Effector memory CD8-positive, alpha-beta T cell (primary cell): ENCODE measurements around the gene GTF2A2.
A peak's percentile ranks its signal among the peaks of the same experiment; 100 is the strongest.

Experiments
- ATAC-seq: fragments of 150-1000 bp; cut with Tn5 transposase; replicated peaks from 2 replicates; pipeline ENCODE4 v1.10.0; 2021; ENCODE audit warnings: mild to moderate bottlenecking, moderate library complexity
- DNase-seq, 3 experiments: peaks; one replicate each; pipeline ENCODE4 v3.0.0; 2021
- H3K27ac Mint-ChIP-seq, 2 donors: one replicate each; pipeline ENCODE4 v1.8.0; 2022; ENCODE audit warnings: mild to moderate bottlenecking in 2 of 2, mixed read lengths in 2 of 2, moderate library complexity in 2 of 2
- H3K27me3 Mint-ChIP-seq, 2 donors: one replicate each; pipeline ENCODE4 v1.8.0; 2022; ENCODE audit warnings: mixed read lengths in 2 of 2
- H3K36me3 Mint-ChIP-seq: one replicate; pipeline ENCODE4 v1.8.0; 2022; ENCODE audit warnings: mild to moderate bottlenecking, moderate library complexity, mixed read lengths; ENCODE audit not compliant: insufficient read depth
- H3K4me1 Mint-ChIP-seq, 2 donors: one replicate each; pipeline ENCODE4 v1.8.0; 2022; ENCODE audit warnings: low read depth in 2 of 2, mixed read lengths in 2 of 2
- H3K4me3 Mint-ChIP-seq, 2 donors: one replicate each; pipeline ENCODE4 v1.8.0; 2022; ENCODE audit warnings: mild to moderate bottlenecking in 2 of 2, mixed read lengths in 2 of 2, moderate library complexity in 2 of 2
- H3K9me3 Mint-ChIP-seq, 2 donors: one replicate each; pipeline ENCODE4 v1.8.0; 2022; ENCODE audit warnings: mixed read lengths in 2 of 2

GTF2A2 gene

DNA sequence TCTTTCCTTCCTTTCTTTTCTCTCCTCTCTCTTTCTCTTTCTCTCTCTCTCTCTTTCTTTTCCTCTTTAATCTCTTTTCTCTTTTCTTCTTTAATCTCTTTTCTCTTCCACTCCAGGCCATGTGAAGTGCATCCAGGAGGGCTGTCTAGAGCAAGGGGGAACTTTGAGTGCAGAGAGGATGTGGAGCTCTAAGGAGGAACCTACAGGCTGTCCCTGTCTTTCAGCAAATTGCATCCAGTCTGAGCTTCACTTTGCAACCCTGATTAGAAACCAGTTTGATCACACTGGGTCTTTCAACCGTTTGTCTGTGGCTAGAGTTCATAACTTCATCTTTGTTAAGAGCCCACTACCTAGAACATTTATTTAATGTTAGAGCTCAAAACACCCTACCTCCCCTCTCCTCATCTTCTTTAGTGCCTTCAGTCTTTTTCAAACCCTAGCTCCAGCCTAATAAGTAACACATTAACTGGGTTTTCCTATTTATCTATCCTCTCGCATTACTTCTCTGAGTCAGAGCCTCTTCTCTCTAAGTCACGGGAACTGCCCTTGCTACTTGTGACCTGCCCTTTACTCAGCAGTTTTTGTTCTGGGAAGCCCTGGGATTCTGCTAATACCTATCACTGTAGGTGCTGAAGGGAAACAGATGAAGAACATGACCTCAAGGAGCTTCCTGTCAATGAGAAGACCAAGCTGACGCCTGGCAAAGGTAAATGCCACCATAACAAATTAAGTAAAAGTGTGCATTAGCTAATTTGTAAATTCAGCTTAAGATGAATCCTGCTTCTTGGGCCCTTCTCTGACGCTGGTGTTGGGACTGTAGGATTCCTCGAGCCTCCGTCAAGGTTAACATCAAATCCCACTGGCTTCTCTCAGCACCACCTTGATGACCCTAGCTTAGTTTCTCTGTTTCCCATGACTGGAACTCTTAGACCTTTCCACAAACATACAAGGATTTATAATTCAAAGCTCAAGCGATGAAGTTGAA is 45.7 kb downstream of the GTF2A2 start, which contains the start of gene GCNT3:
TSS of gene GCNT3 (plus strand) at position 508 of the 985 bp plus-strand sequence. CDS start 6,456 bp downstream, outside the sequence.
- Mint-ChIP-seq H3K27ac (peak within 1 kb of the TSS in 1 of 2 donors; percentile 2), H3K4me1 (peaks cover 1 to 15% of the 10 kb centered on the region in 2 donors), H3K9me3 (no peaks in the 10 kb centered on the region), H3K27me3 (peaks cover 55 to 62% of the 10 kb centered on the region in 2 donors), H3K4me3 (no peak within 1 kb of the TSS), H3K36me3 (no peaks in the 10 kb centered on the region)
- DNase-seq (no peak), ATAC-seq (no peak)

DNA sequence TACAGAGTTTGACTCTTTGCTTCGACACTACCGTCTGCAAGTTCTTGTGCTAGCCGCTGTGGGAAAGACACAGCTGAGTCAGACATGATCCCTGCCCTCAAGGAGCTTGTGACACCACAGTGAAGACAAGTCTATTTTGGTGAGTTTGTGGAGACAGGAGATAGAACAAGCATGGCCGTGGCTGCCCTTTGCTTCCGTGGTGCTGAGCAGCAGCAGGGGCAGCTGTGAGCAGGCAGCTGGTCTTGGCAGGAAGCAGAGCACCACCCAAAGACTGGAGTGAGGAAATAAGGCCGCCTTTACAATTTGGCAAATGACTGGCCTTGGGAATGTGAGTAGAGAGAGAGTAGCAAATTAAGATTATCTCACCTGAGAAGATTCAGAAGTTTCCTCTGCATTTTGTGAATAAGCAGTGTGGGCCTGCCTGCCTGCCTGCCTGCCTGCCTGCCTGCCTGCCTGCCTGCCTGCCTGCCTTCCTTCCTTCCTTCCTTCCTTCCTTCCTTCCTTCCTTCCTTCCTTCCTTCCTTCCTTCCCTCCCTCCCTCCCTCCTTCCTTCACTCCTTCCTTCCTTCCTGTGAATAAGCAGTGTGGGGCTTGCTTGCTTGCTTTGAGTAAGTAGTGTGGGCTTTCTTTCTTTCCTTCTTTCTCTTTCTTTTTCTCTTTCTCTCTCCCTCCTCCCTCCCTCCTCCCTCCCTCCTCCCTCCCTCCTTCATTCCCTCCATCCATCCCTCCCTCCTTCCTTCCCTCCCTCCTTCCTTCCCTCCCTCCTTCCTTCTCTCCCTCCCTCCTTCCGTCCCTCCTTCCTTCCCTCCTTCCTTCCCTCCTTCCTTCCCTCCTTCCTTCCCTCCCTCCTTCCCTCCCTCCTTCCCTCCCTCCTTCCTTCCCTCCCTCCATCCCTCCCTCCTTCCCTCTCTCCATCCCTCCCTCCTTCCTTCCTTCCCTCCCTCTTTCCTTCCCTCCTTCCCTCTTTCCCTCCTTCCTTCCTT is 47.3 kb downstream of the GTF2A2 start:
- H3K4me3 Mint-ChIP-seq, result no peak overlapping the region
- DNase-seq (no peak), ATAC-seq (no peak)
- no peaks in the 10 kb centered on the region for H3K36me3 Mint-ChIP-seq
- H3K4me1 Mint-ChIP-seq, result peaks cover 1 to 13% of the 10 kb centered on the region in 2 donors
- H3K27me3 Mint-ChIP-seq, result peaks cover 39 to 46% of the 10 kb centered on the region in 2 donors
- no peaks in the 10 kb centered on the region for H3K9me3 Mint-ChIP-seq
- peak overlapping the region in 1 of 2 donors; percentile 45 for H3K27ac Mint-ChIP-seq

DNA sequence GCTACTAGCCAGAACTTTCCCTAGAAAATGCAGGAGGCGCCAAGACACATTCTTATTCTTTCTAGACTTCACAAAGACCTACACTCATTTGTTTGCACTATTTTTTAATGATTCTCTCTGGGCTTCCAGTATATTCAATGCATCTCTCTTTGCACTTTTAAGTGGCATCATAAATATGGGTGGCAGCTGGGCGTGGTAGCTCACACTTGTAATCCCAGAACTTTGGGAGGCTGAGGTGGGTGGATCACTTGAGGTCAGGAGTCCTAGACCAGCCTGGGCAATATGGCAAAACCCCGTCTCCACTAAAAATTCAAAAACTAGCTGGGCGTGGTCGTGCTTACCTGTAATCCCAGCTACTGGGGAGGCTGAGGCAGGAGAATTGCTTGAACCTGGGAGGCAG is 51.3 kb downstream of the GTF2A2 start:
- Mint-ChIP-seq H3K4me3 (no peak overlapping the region), H3K27me3 (peaks cover 28 to 47% of the 10 kb centered on the region in 2 donors), H3K9me3 (peaks cover 7 to 11% of the 10 kb centered on the region in 2 donors), H3K27ac (no peak overlapping the region), H3K36me3 (peaks cover 6% of the 10 kb centered on the region), H3K4me1 (peaks cover 0 to 4% of the 10 kb centered on the region in 2 donors)
- no peak for ATAC-seq
- no peak for DNase-seq

DNA sequence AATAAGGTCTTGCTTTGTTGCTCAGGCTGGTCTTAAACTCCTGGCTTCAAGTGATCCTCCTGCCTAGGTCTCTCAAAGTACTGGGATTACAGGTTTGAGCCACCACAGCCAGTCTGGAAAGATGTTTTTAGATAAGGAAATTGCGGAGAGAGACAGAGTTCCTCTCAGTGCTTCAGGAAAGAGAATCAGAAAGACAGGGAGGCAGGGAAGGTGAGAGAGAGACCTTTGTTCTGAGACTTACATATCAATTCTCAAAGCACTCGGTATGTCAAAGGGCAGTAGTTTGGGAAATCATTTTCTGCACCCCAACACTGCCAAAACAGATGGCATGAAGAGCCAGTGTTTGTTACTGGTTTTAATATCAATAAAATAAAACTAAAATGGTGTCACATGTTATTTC is 58.9 kb downstream of the GTF2A2 start:
- Mint-ChIP-seq H3K36me3 (peaks cover 10% of the 10 kb centered on the region), H3K27me3 (peaks cover 28 to 40% of the 10 kb centered on the region in 2 donors), H3K9me3 (peaks cover 2% of the 10 kb centered on the region in 2 donors), H3K27ac (no peak overlapping the region), H3K4me3 (no peak overlapping the region), H3K4me1 (no peaks in the 10 kb centered on the region)
- no peak for DNase-seq
- ATAC-seq, result no peak

- Mint-ChIP-seq H3K27me3 (peaks cover 20 to 27% of the 10 kb centered on the region in 2 donors), H3K4me3 (no peak overlapping the region), H3K27ac (no peak overlapping the region), H3K4me1 (no peaks in the 10 kb centered on the region), H3K9me3 (peaks cover 0 to 2% of the 10 kb centered on the region in 2 donors), H3K36me3 (peaks cover 10% of the 10 kb centered on the region)
- ATAC-seq (no peak), DNase-seq (no peak)
These were observed 60.7 kb downstream of the GTF2A2 start for GRCh38 chr15:59596640-59597039.

DNA sequence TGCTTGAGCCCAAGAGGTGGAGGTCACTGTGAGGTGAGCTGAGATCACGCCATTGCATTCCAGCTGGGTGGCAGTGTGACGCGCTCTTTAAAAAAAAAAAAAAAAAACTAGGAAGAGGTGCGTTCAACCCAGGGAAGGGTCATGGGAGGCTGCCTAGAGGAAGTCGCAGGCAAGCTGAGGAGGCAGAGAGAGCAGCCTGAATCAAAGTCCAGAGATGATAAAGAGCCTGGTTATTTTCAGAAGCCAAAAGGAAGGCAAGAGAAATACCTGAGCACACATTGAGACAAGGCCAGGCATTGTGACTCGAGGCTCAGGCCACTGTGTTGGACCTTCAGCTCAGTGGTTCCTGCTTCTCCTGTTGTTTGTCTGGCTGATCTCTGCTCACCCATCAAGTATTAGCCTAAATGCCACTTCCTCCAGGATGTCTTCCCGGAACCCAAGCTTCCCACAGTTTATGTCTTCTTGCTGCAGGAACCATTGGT is 61.8 kb downstream of the GTF2A2 start:
- no peak overlapping the region for H3K27ac Mint-ChIP-seq
- peaks cover 22 to 24% of the 10 kb centered on the region in 2 donors for H3K27me3 Mint-ChIP-seq
- H3K4me3 Mint-ChIP-seq, result no peak overlapping the region
- DNase-seq, result no peak
- H3K36me3 Mint-ChIP-seq, result peaks cover 3% of the 10 kb centered on the region
- no peak for ATAC-seq
- peaks cover 0 to 2% of the 10 kb centered on the region in 2 donors for H3K9me3 Mint-ChIP-seq
- peaks cover 0 to 1% of the 10 kb centered on the region in 2 donors for H3K4me1 Mint-ChIP-seq

GRCh38 chr15:59594991-59595390 is 62.3 kb downstream of the GTF2A2 start:
- Mint-ChIP-seq H3K9me3 (no peaks in the 10 kb centered on the region), H3K4me1 (peaks cover 4% of the 10 kb centered on the region in 2 donors), H3K27ac (no peak overlapping the region), H3K27me3 (peaks cover 23% of the 10 kb centered on the region in 2 donors), H3K4me3 (no peak overlapping the region), H3K36me3 (no peaks in the 10 kb centered on the region)
- no peak for ATAC-seq
- no peak for DNase-seq

GRCh38 chr15:59594493-59594942 is 62.8 kb downstream of the GTF2A2 start:
- DNase-seq (no peak), ATAC-seq (no peak)
- H3K27me3 Mint-ChIP-seq, result peaks cover 23% of the 10 kb centered on the region in 2 donors
- H3K9me3 Mint-ChIP-seq, result no peaks in the 10 kb centered on the region
- peaks cover 4% of the 10 kb centered on the region in 2 donors for H3K4me1 Mint-ChIP-seq
- no peaks in the 10 kb centered on the region for H3K36me3 Mint-ChIP-seq
- no peak overlapping the region for H3K27ac Mint-ChIP-seq
- no peak overlapping the region for H3K4me3 Mint-ChIP-seq

GRCh38 chr15:59591356-59591755 is 66.0 kb downstream of the GTF2A2 start:
- ATAC-seq (no peak), DNase-seq (no peak)
- Mint-ChIP-seq H3K9me3 (no peaks in the 10 kb centered on the region), H3K36me3 (no peaks in the 10 kb centered on the region), H3K4me3 (no peak overlapping the region), H3K27me3 (peaks cover 15 to 27% of the 10 kb centered on the region in 2 donors), H3K27ac (no peak overlapping the region), H3K4me1 (peaks cover 4% of the 10 kb centered on the region in 2 donors)

GRCh38 chr15:59590027-59590426 is 67.3 kb downstream of the GTF2A2 start:
- DNase-seq (no peak), ATAC-seq (no peak)
- peak overlapping the region in 1 of 2 donors; percentile 31 for H3K4me3 Mint-ChIP-seq
- no peaks in the 10 kb centered on the region for H3K36me3 Mint-ChIP-seq
- H3K4me1 Mint-ChIP-seq, result peaks cover 4% of the 10 kb centered on the region in 2 donors
- peaks cover 15 to 26% of the 10 kb centered on the region in 2 donors for H3K27me3 Mint-ChIP-seq
- H3K27ac Mint-ChIP-seq, result no peak overlapping the region
- H3K9me3 Mint-ChIP-seq, result no peaks in the 10 kb centered on the region
